Measurements from ENCODE around the gene CDKL2. TPM values are rescaled to one million over a fixed set of nuclear protein-coding genes. Genes with fewer than 3 reads are reported as not detected.

CDKL2 gene
- total and polyA plus RNA-seq, 2 donors (not counting 1 experiment from before 2014, with no cell fraction given), result 0.40 to 2.3 TPM

DNA sequence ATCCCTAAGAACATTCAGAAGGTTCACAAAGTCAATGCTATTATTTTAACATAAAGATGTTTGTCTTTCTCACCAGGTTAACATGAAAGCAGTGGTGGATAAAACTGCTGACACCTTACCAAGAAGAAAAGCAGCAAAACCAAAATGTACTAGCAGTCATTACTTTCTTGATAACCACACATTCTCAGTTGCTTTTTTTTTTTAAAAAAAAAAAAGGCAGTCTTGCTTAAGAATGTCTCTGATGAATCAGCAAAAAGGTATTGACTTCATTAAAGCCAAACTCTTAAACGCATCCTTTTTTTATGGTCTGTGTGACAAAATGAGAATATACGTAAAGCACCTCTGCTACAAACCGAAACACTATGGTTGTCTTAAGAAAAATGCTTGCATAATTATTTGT, 31.9 kb downstream of the CDKL2 start:
- no peaks in the 10 kb centered on the region for H3K9me3 ChIP-seq (ENCODE audit: control insufficient read depth, insufficient read depth, low read depth, low read length)
- no peak overlapping the region for H3K4me3 ChIP-seq (replicated peaks in 1 of 4; ENCODE audit: control extremely low read depth in 1 of 4, insufficient read depth in 1 of 4, low read depth in 3 of 4, low read length in 4 of 4)
- no peak overlapping the region for H2AFZ ChIP-seq (ENCODE audit: low read length)
- no peaks in the 10 kb centered on the region for H3K4me1 ChIP-seq (ENCODE audit: control insufficient read depth, extremely low read depth, insufficient read depth, low read length)
- H4K20me1 ChIP-seq (ENCODE audit: control insufficient read depth, extremely low read depth, insufficient read depth, low read length), result no peaks in the 10 kb centered on the region
- no peaks in the 10 kb centered on the region for H3K36me3 ChIP-seq (ENCODE audit: control insufficient read depth, insufficient read depth, low read length)
- H3K4me2 ChIP-seq (ENCODE audit: extremely low read depth, insufficient read depth, low read length), result no peak overlapping the region
- H3K27ac ChIP-seq (ENCODE audit: insufficient read depth, low read length), result no peak overlapping the region
- H3K9ac ChIP-seq (ENCODE audit: insufficient read depth, low read length), result no peak overlapping the region
- H3K27me3 ChIP-seq (ENCODE audit: control insufficient read depth, insufficient read depth, low read length), result no peaks in the 10 kb centered on the region
- DNase-seq (ENCODE audit: low read depth in 2 of 2), result peak; percentile 29 to 80
- H3K79me2 ChIP-seq (ENCODE audit: control insufficient read depth, insufficient read depth, low read length), result no peaks in the 10 kb centered on the region
- TF ChIP-seq, protein P1, sequence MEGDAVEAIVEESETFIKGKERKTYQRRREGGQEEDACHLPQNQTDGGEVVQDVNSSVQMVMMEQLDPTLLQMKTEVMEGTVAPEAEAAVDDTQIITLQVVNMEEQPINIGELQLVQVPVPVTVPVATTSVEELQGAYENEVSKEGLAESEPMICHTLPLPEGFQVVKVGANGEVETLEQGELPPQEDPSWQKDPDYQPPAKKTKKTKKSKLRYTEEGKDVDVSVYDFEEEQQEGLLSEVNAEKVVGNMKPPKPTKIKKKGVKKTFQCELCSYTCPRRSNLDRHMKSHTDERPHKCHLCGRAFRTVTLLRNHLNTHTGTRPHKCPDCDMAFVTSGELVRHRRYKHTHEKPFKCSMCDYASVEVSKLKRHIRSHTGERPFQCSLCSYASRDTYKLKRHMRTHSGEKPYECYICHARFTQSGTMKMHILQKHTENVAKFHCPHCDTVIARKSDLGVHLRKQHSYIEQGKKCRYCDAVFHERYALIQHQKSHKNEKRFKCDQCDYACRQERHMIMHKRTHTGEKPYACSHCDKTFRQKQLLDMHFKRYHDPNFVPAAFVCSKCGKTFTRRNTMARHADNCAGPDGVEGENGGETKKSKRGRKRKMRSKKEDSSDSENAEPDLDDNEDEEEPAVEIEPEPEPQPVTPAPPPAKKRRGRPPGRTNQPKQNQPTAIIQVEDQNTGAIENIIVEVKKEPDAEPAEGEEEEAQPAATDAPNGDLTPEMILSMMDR (conservative IDR thresholded peaks at IDR 0.05 in 1 of 2, IDR thresholded peaks at IDR 0.05 in 1 of 2; ENCODE audit: low read depth in 1 of 2, low read length in 2 of 2), result no peak
- no peak for TF ChIP-seq EZH2 (IDR thresholded peaks at IDR 0.05; ENCODE audit: low read length, missing control alignments)

DNA sequence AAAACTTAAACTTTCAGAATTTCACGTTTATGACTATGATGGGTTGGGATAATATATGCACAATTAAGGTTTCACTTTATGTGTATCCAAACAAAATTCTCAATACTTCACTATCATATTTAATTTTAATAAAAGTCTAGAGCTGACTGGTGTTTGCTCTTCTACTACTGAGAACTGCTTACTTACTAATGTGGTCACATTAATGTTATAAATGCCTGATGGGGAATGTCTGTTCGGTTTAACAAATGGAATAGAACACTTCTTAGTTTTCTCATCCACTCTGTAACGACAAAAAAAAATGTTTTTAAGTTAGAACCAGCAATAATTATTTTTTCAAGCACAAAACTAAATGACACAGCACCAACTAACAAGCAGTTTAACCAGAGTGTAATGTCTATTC, 34.3 kb downstream of the CDKL2 start:
- H3K79me2 ChIP-seq (ENCODE audit: control insufficient read depth, insufficient read depth, low read length), result no peaks in the 10 kb centered on the region
- no peaks in the 10 kb centered on the region for H3K27me3 ChIP-seq (ENCODE audit: control insufficient read depth, insufficient read depth, low read length)
- no peak overlapping the region for H3K27ac ChIP-seq (ENCODE audit: insufficient read depth, low read length)
- TF ChIP-seq, protein P1 (conservative IDR thresholded peaks at IDR 0.05 in 1 of 2, IDR thresholded peaks at IDR 0.05 in 1 of 2; ENCODE audit: low read depth in 1 of 2, low read length in 2 of 2), result no peak
- no peak for DNase-seq (ENCODE audit: low read depth in 2 of 2)
- H3K9me3 ChIP-seq (ENCODE audit: control insufficient read depth, insufficient read depth, low read depth, low read length), result no peaks in the 10 kb centered on the region
- H2AFZ ChIP-seq (ENCODE audit: low read length), result no peak overlapping the region
- H3K9ac ChIP-seq (ENCODE audit: insufficient read depth, low read length), result no peak overlapping the region
- H3K4me1 ChIP-seq (ENCODE audit: control insufficient read depth, extremely low read depth, insufficient read depth, low read length), result no peaks in the 10 kb centered on the region
- no peak overlapping the region for H3K4me3 ChIP-seq (replicated peaks in 1 of 4; ENCODE audit: control extremely low read depth in 1 of 4, insufficient read depth in 1 of 4, low read depth in 3 of 4, low read length in 4 of 4)
- no peaks in the 10 kb centered on the region for H3K36me3 ChIP-seq (ENCODE audit: control insufficient read depth, insufficient read depth, low read length)
- H3K4me2 ChIP-seq (ENCODE audit: extremely low read depth, insufficient read depth, low read length), result no peak overlapping the region
- no peaks in the 10 kb centered on the region for H4K20me1 ChIP-seq (ENCODE audit: control insufficient read depth, extremely low read depth, insufficient read depth, low read length)

DNA sequence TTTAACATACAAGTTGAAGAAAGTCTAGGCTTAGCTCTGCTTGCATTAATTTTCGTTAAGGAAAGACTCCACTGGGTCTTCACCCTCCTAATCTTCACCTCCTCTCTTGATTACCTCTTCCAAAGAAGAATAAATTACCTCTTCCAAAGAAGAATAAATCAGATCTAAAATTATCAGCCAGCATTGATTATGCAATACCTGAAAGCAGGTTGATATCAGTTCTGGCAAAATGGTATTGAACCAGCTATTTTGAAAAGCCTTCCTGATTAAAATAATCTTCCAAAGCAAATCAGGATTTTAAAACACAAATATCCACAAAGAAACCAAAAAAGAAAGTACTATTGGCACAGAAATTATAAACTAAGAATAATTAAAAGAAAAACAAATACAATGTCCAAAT, 36.9 kb downstream of the CDKL2 start:
- TF ChIP-seq, protein P1 (conservative IDR thresholded peaks at IDR 0.05 in 1 of 2, IDR thresholded peaks at IDR 0.05 in 1 of 2; ENCODE audit: low read depth in 1 of 2, low read length in 2 of 2), result no peak
- no peak for TF ChIP-seq EZH2 (IDR thresholded peaks at IDR 0.05; ENCODE audit: low read length, missing control alignments)
- Histone ChIP-seq H3K4me3 (replicated peaks in 1 of 4; ENCODE audit: control extremely low read depth in 1 of 4, insufficient read depth in 1 of 4, low read depth in 3 of 4, low read length in 4 of 4) (no peak overlapping the region), H4K20me1 (ENCODE audit: control insufficient read depth, extremely low read depth, insufficient read depth, low read length) (no peaks in the 10 kb centered on the region), H3K79me2 (ENCODE audit: control insufficient read depth, insufficient read depth, low read length) (no peaks in the 10 kb centered on the region), H3K4me2 (ENCODE audit: extremely low read depth, insufficient read depth, low read length) (no peak overlapping the region), H3K4me1 (ENCODE audit: control insufficient read depth, extremely low read depth, insufficient read depth, low read length) (no peaks in the 10 kb centered on the region), H2AFZ (ENCODE audit: low read length) (no peak overlapping the region), H3K27ac (ENCODE audit: insufficient read depth, low read length) (no peak overlapping the region), H3K36me3 (ENCODE audit: control insufficient read depth, insufficient read depth, low read length) (no peaks in the 10 kb centered on the region), H3K27me3 (ENCODE audit: control insufficient read depth, insufficient read depth, low read length) (no peaks in the 10 kb centered on the region), H3K9ac (ENCODE audit: insufficient read depth, low read length) (no peak overlapping the region), H3K9me3 (ENCODE audit: control insufficient read depth, insufficient read depth, low read depth, low read length) (no peaks in the 10 kb centered on the region)
- DNase-seq (ENCODE audit: low read depth in 2 of 2), result no peak
